WERI-Rb-1 (cell line): ENCODE data around the gene PRR11.
A peak's percentile ranks its signal among the peaks of the same experiment; 100 is the strongest.

ENCODE experiments used
- DNase-seq: peaks from one replicate; pipeline ENCODE4 v3.0.0-alpha.2; 2020
- H3K27ac ChIP-seq: fragments of 250-450 bp; sonication (Bioruptor Pico); 2 replicates; pipeline ENCODE4 v1.5.1; 2020; ENCODE audit warnings: mild to moderate bottlenecking, moderate library complexity
- H3K27me3 ChIP-seq: fragments of 250-450 bp; sonication (Bioruptor Pico); 2 replicates; pipeline ENCODE4 v1.5.1; 2021; ENCODE audit warnings: mild to moderate bottlenecking, low read depth, moderate library complexity; ENCODE audit not compliant: insufficient read depth, severe bottlenecking
- H3K36me3 ChIP-seq: fragments of 250-450 bp; sonication (Bioruptor Pico); 2 replicates; pipeline ENCODE4 v1.5.1; 2020; ENCODE audit warnings: mild to moderate bottlenecking, moderate library complexity
- H3K4me3 ChIP-seq: 2 replicates; pipeline ENCODE4 v1.5.1; 2011; ENCODE audit warnings: low read depth, mild to moderate bottlenecking, control low read depth, low read length
- H3K9me3 ChIP-seq: fragments of 250-450 bp; sonication (Bioruptor Pico); 2 replicates; pipeline ENCODE4 v1.5.1; 2021; ENCODE audit warnings: mild to moderate bottlenecking, moderate library complexity; ENCODE audit not compliant: severe bottlenecking
- CTCF ChIP-seq: IDR thresholded peaks from 2 replicates; pipeline ENCODE4 v1.5.1; 2011; ENCODE audit warnings: low read depth, mild to moderate bottlenecking, control low read depth, inconsistent platforms, low read length

Gene PRR11

GRCh38 chr17:59149051-59149450 lies 6.5 kb upstream of the PRR11 start:
- no peaks in the 10 kb centered on the region for H3K9me3 ChIP-seq
- no peaks in the 10 kb centered on the region for H3K27me3 ChIP-seq
- H3K27ac ChIP-seq, result no peak overlapping the region
- no peak overlapping the region for H3K4me3 ChIP-seq
- TF ChIP-seq CTCF, result no peak
- H3K36me3 ChIP-seq, result peaks cover 73% of the 10 kb centered on the region
- no peak for DNase-seq

- H3K36me3 ChIP-seq, result peaks cover 69% of the 10 kb centered on the region
- H3K9me3 ChIP-seq, result no peaks in the 10 kb centered on the region
- no peaks in the 10 kb centered on the region for H3K27me3 ChIP-seq
- no peak overlapping the region for H3K4me3 ChIP-seq
- DNase-seq, result no peak
- no peak for TF ChIP-seq CTCF
- no peak overlapping the region for H3K27ac ChIP-seq
Measured at GRCh38 chr17:59149841-59150511, 5.6 kb upstream of the PRR11 start.

- Histone ChIP-seq H3K4me3 (no peak overlapping the region), H3K27ac (no peak overlapping the region), H3K9me3 (no peaks in the 10 kb centered on the region), H3K36me3 (peaks cover 60% of the 10 kb centered on the region), H3K27me3 (no peaks in the 10 kb centered on the region)
- TF ChIP-seq CTCF, result no peak
- no peak for DNase-seq
Measured at GRCh38 chr17:59151006-59151405, 4.5 kb upstream of the PRR11 start.

GRCh38 chr17:59151591-59151990 lies 4.0 kb upstream of the PRR11 start:
- Histone ChIP-seq H3K27ac (no peak overlapping the region; the same call in 1 of the 2 replicates), H3K27me3 (no peaks in the 10 kb centered on the region), H3K36me3 (peaks cover 54% of the 10 kb centered on the region), H3K9me3 (no peaks in the 10 kb centered on the region), H3K4me3 (no peak overlapping the region)
- no peak for DNase-seq
- TF ChIP-seq CTCF, result no peak

GRCh38 chr17:59152925-59153324 lies 2.6 kb upstream of the PRR11 start:
- no peak for DNase-seq
- H3K27ac ChIP-seq, result peak overlapping the region; percentile 98
- TF ChIP-seq CTCF, result no peak
- H3K36me3 ChIP-seq, result peaks cover 52% of the 10 kb centered on the region
- no peaks in the 10 kb centered on the region for H3K9me3 ChIP-seq
- H3K27me3 ChIP-seq, result no peaks in the 10 kb centered on the region
- H3K4me3 ChIP-seq, result peak overlapping the region; percentile 77

- Histone ChIP-seq H3K27ac (peak overlapping the region; percentile 98), H3K9me3 (no peaks in the 10 kb centered on the region), H3K4me3 (peak overlapping the region; percentile 77), H3K27me3 (no peaks in the 10 kb centered on the region), H3K36me3 (peaks cover 48% of the 10 kb centered on the region)
- TF ChIP-seq CTCF, result no peak
- peak; percentile 58 for DNase-seq
Measured at GRCh38 chr17:59154292-59154720, 1.2 kb upstream of the PRR11 start.
